ENCODE results near the gene CELSR1. TPM values are rescaled to one million over a fixed set of nuclear protein-coding genes. Genes with fewer than 3 reads are reported as not detected.
"Not testable (repeated sequence)": the region's sequence is repeated elsewhere in the genome, so short reads cannot be mapped to it uniquely, and the experiment has no call there.

Gene CELSR1
- total RNA-seq, 1 experiment from 2014 or later: 22.6 TPM

DNA sequence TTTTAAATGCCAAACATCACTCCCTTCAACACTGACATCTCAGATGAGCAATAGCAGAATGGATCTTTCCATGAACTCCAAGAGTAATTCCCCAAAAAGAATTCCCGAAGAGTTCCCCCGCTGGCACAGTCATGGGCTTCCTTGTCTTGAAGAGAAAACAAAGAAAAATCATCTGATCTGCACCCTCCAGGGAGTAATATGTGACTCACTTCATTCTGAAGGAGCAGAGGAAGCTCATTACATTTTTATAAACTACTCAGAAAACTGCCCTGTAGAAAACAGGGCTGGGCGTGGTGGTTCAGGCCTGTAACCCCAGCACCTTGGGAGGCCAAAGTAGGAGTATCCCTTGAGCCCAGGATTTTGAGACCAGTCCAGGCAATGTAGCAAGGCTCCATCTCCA lies 35.7 kb downstream of the CELSR1 start:
- no peak overlapping the region for H3K9ac ChIP-seq (ENCODE audit: extremely low read depth, insufficient read length, low read length)
- no peak overlapping the region for H4K8ac ChIP-seq (replicated peaks; ENCODE audit: insufficient read length, low read depth, low read length)
- Mint-ChIP-seq H3K27ac (0 out of 7 replicates have a peak overlapping the region, but pooled peaks of 1 of the 3 experiments have one; percentile 23), H3K4me3 (no peak overlapping the region), H3K27me3 (ENCODE audit: low read depth) (peaks cover 4% of the 10 kb centered on the region), H3K36me3 (ENCODE audit: insufficient read depth in 1 of 3, low read depth in 3 of 3) (no peaks in the 10 kb centered on the region; a peak in 1 of 7 replicates), H3K9me3 (no peaks in the 10 kb centered on the region; a peak in 1 of 5 replicates), H3K4me1 (peaks cover 30 to 45% of the 10 kb centered on the region in 2 experiments)
- no peaks in the 10 kb centered on the region for H3K23me2 ChIP-seq (ENCODE audit: insufficient read length, low read depth, low read length, poor library complexity, severe bottlenecking)
- H3T11ph ChIP-seq (ENCODE audit: low read length): no peak overlapping the region
- no peaks in the 10 kb centered on the region for H3K27me3 ChIP-seq (ENCODE audit: insufficient read depth, low read length)
- no peak overlapping the region for H4K91ac ChIP-seq (ENCODE audit: insufficient read length, low read depth, low read length)
- H3K4me2 ChIP-seq (ENCODE audit: insufficient read depth, insufficient read length, low read length): no peak overlapping the region
- H2AFZ ChIP-seq (ENCODE audit: low read length): no peak overlapping the region
- TF ChIP-seq, protein P1, sequence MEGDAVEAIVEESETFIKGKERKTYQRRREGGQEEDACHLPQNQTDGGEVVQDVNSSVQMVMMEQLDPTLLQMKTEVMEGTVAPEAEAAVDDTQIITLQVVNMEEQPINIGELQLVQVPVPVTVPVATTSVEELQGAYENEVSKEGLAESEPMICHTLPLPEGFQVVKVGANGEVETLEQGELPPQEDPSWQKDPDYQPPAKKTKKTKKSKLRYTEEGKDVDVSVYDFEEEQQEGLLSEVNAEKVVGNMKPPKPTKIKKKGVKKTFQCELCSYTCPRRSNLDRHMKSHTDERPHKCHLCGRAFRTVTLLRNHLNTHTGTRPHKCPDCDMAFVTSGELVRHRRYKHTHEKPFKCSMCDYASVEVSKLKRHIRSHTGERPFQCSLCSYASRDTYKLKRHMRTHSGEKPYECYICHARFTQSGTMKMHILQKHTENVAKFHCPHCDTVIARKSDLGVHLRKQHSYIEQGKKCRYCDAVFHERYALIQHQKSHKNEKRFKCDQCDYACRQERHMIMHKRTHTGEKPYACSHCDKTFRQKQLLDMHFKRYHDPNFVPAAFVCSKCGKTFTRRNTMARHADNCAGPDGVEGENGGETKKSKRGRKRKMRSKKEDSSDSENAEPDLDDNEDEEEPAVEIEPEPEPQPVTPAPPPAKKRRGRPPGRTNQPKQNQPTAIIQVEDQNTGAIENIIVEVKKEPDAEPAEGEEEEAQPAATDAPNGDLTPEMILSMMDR (conservative IDR thresholded peaks at IDR 0.05): no peak
- no peaks in the 10 kb centered on the region for H3K79me2 ChIP-seq (ENCODE audit: insufficient read depth, low read length)
- no peak overlapping the region for H2AK5ac ChIP-seq (ENCODE audit: insufficient read length, low read length)
- no CpG with 5 or more reads among the region's 3 CpGs for WGBS (ENCODE audit: extremely low coverage, insufficient read length, low lambda C conversion rate)
- DNase-seq: no peak
- H2BK5ac ChIP-seq (ENCODE audit: insufficient read length, low read length): no peak overlapping the region
- no peak overlapping the region for H2BK12ac ChIP-seq (ENCODE audit: insufficient read length, low read depth, low read length)
- no peak overlapping the region for H3K27ac ChIP-seq (ENCODE audit: insufficient read length, low read depth, low read length)
- no peaks in the 10 kb centered on the region for H3K9me3 ChIP-seq (ENCODE audit: control insufficient read depth, low read depth, low read length)
- H3K4me1 ChIP-seq (ENCODE audit: insufficient read depth, low read length): no peaks in the 10 kb centered on the region; the same call in 1 of the 2 replicates
- H2BK15ac ChIP-seq (ENCODE audit: low read depth, low read length): no peak overlapping the region
- no peak overlapping the region for H3K23ac ChIP-seq (ENCODE audit: insufficient read length, low read depth, low read length)
- no peaks in the 10 kb centered on the region for H4K20me1 ChIP-seq (ENCODE audit: control insufficient read depth, insufficient read depth, insufficient read length)
- no peak overlapping the region for H2BK120ac ChIP-seq (ENCODE audit: low read depth, low read length, poor library complexity, severe bottlenecking)
- H3K14ac ChIP-seq (ENCODE audit: insufficient read depth, low read length): no peak overlapping the region
- no peak overlapping the region for H3K18ac ChIP-seq (ENCODE audit: insufficient read length, low read depth, low read length)
- no peak overlapping the region for H3K4ac ChIP-seq (ENCODE audit: low read depth, low read length)
- H4K5ac ChIP-seq (ENCODE audit: insufficient read length, low read depth, low read length): no peak overlapping the region
- H3K56ac ChIP-seq (ENCODE audit: insufficient read length, low read depth, low read length): no peak overlapping the region
- no peak overlapping the region for H2BK20ac ChIP-seq (ENCODE audit: low read depth, low read length, poor library complexity, severe bottlenecking)
- H3K79me1 ChIP-seq (ENCODE audit: insufficient read depth, low read depth, low read length, poor library complexity, severe bottlenecking): no peaks in the 10 kb centered on the region

DNA sequence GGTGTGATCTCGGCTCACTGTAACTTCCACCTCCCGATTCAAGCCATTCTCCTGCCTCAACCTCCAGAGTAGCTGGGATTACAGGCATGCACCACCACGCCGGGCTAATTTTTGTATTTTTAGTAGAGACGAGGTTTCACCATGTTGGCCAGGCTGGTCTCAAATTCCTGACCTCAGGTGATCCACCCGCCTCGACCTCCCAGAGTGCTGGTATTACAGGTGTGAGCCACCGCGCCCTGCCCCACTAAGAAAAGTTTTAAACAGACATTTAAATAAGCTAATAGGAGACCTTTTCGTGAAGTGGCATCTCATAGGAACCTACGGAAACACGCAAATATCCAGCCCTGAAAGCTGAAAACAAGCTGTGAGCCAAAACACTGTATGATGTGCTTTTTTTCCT lies 36.2 kb downstream of the CELSR1 start:
- H2BK20ac ChIP-seq (ENCODE audit: low read depth, low read length, poor library complexity, severe bottlenecking); H3K9me3 ChIP-seq (ENCODE audit: control insufficient read depth, low read depth, low read length); H4K20me1 ChIP-seq (ENCODE audit: control insufficient read depth, insufficient read depth, insufficient read length); H3K23ac ChIP-seq (ENCODE audit: insufficient read length, low read depth, low read length); H2BK120ac ChIP-seq (ENCODE audit: low read depth, low read length, poor library complexity, severe bottlenecking); H2AK5ac ChIP-seq (ENCODE audit: insufficient read length, low read length); H3K4me3 Mint-ChIP-seq; H3K36me3 Mint-ChIP-seq (ENCODE audit: insufficient read depth in 1 of 3, low read depth in 3 of 3); H3K9ac ChIP-seq (ENCODE audit: extremely low read depth, insufficient read length, low read length); H3K56ac ChIP-seq (ENCODE audit: insufficient read length, low read depth, low read length); H2BK12ac ChIP-seq (ENCODE audit: insufficient read length, low read depth, low read length); H3K4me1 ChIP-seq (ENCODE audit: insufficient read depth, low read length); H2BK5ac ChIP-seq (ENCODE audit: insufficient read length, low read length); H3K18ac ChIP-seq (ENCODE audit: insufficient read length, low read depth, low read length); H4K91ac ChIP-seq (ENCODE audit: insufficient read length, low read depth, low read length); H3K4ac ChIP-seq (ENCODE audit: low read depth, low read length); H2AFZ ChIP-seq (ENCODE audit: low read length); H3K9me3 Mint-ChIP-seq; H4K8ac ChIP-seq (replicated peaks; ENCODE audit: insufficient read length, low read depth, low read length); H3K27me3 Mint-ChIP-seq (ENCODE audit: low read depth); H4K5ac ChIP-seq (ENCODE audit: insufficient read length, low read depth, low read length); H3K27me3 ChIP-seq (ENCODE audit: insufficient read depth, low read length); H3K79me2 ChIP-seq (ENCODE audit: insufficient read depth, low read length); DNase-seq; H3K23me2 ChIP-seq (ENCODE audit: insufficient read length, low read depth, low read length, poor library complexity, severe bottlenecking); H2BK15ac ChIP-seq (ENCODE audit: low read depth, low read length); H3K4me2 ChIP-seq (ENCODE audit: insufficient read depth, insufficient read length, low read length); H3K14ac ChIP-seq (ENCODE audit: insufficient read depth, low read length); H3K27ac ChIP-seq (ENCODE audit: insufficient read length, low read depth, low read length); H3K79me1 ChIP-seq (ENCODE audit: insufficient read depth, low read depth, low read length, poor library complexity, severe bottlenecking); H3T11ph ChIP-seq (ENCODE audit: low read length): not testable (repeated sequence)
- Mint-ChIP-seq H3K4me1 (peaks cover 30 to 41% of the 10 kb centered on the region in 2 experiments), H3K27ac (0 out of 7 replicates have a peak overlapping the region, but pooled peaks of 1 of the 3 experiments have one; percentile 23)
- whole genome bisulfite sequencing (ENCODE audit: extremely low coverage, insufficient read length, low lambda C conversion rate): no CpG with 5 or more reads among the region's 12 CpGs

All from H9 (cell line).